IPS-15b (cell line): Measurements from ENCODE around the gene AKAP9.
"Not testable (repeated sequence)": the region's sequence is repeated elsewhere in the genome, so short reads cannot be mapped to it uniquely, and the experiment has no call there.

Source experiments
- H3K27me3 ChIP-seq: one replicate; pipeline ENCODE4 v1.6.1; 2013; ENCODE audit warnings: low read length; ENCODE audit not compliant: control insufficient read depth, insufficient read depth
- H3K36me3 ChIP-seq: one replicate; pipeline ENCODE4 v1.6.1; 2013; ENCODE audit warnings: low read length; ENCODE audit not compliant: control insufficient read depth, insufficient read depth
- H3K4me1 ChIP-seq: one replicate; pipeline ENCODE4 v1.6.1; 2013; ENCODE audit warnings: mild to moderate bottlenecking, low read length; ENCODE audit not compliant: control insufficient read depth, insufficient read depth
- H3K4me3 ChIP-seq: one replicate; pipeline ENCODE4 v1.5.1; 2013; ENCODE audit warnings: low read depth, low read length
- H3K9ac ChIP-seq: one replicate; pipeline ENCODE4 v1.6.1; 2013; ENCODE audit warnings: low read depth, mild to moderate bottlenecking, low read length
- H3K9me3 ChIP-seq: one replicate; pipeline ENCODE4 v1.6.1; 2013; ENCODE audit warnings: mild to moderate bottlenecking, low read length; ENCODE audit not compliant: control insufficient read depth, insufficient read depth

AKAP9 gene

GRCh38 chr7:91915401-91916050, 25.1 kb upstream of the AKAP9 start:
- Histone ChIP-seq H3K4me1 (no peaks in the 10 kb centered on the region), H3K4me3 (no peak overlapping the region), H3K9ac (no peak overlapping the region), H3K36me3 (no peaks in the 10 kb centered on the region), H3K9me3 (no peaks in the 10 kb centered on the region), H3K27me3 (no peaks in the 10 kb centered on the region)

GRCh38 chr7:91916051-91916440, 24.6 kb upstream of the AKAP9 start:
- Histone ChIP-seq H3K9ac (no peak overlapping the region), H3K27me3 (no peaks in the 10 kb centered on the region), H3K4me3 (no peak overlapping the region), H3K4me1 (no peaks in the 10 kb centered on the region), H3K36me3 (no peaks in the 10 kb centered on the region), H3K9me3 (no peaks in the 10 kb centered on the region)

GRCh38 chr7:91918356-91918755, 22.3 kb upstream of the AKAP9 start:
- Histone ChIP-seq H3K9ac (no peak overlapping the region), H3K36me3 (no peaks in the 10 kb centered on the region), H3K4me3 (no peak overlapping the region), H3K27me3 (no peaks in the 10 kb centered on the region), H3K9me3 (no peaks in the 10 kb centered on the region), H3K4me1 (no peaks in the 10 kb centered on the region)

- H3K9ac ChIP-seq = no peak overlapping the region
- H3K36me3 ChIP-seq = no peaks in the 10 kb centered on the region
- no peaks in the 10 kb centered on the region for H3K27me3 ChIP-seq
- peaks cover 2% of the 10 kb centered on the region for H3K9me3 ChIP-seq
- H3K4me3 ChIP-seq = no peak overlapping the region
- no peaks in the 10 kb centered on the region for H3K4me1 ChIP-seq
Measured at GRCh38 chr7:91922857-91923256, 17.8 kb upstream of the AKAP9 start.

- Histone ChIP-seq H3K4me3 (no peak overlapping the region), H3K9ac (no peak overlapping the region), H3K27me3 (peaks cover 2% of the 10 kb centered on the region), H3K36me3 (no peaks in the 10 kb centered on the region), H3K4me1 (no peaks in the 10 kb centered on the region), H3K9me3 (peaks cover 2% of the 10 kb centered on the region)
Measured at GRCh38 chr7:91927912-91928311, 12.8 kb upstream of the AKAP9 start.

GRCh38 chr7:91929463-91929862, 11.2 kb upstream of the AKAP9 start:
- peaks cover 2% of the 10 kb centered on the region for H3K27me3 ChIP-seq
- no peak overlapping the region for H3K4me3 ChIP-seq
- H3K4me1 ChIP-seq = no peaks in the 10 kb centered on the region
- no peak overlapping the region for H3K9ac ChIP-seq
- no peaks in the 10 kb centered on the region for H3K36me3 ChIP-seq
- H3K9me3 ChIP-seq = peaks cover 2% of the 10 kb centered on the region

GRCh38 chr7:91940171-91940570, 491 bp upstream of the AKAP9 start:
- H3K4me1 ChIP-seq = peaks cover 2% of the 10 kb centered on the region
- H3K36me3 ChIP-seq = no peaks in the 10 kb centered on the region
- peak overlapping the region; percentile 92 for H3K4me3 ChIP-seq
- H3K9me3 ChIP-seq = no peaks in the 10 kb centered on the region
- no peak overlapping the region for H3K9ac ChIP-seq
- peaks cover 32% of the 10 kb centered on the region for H3K27me3 ChIP-seq

GRCh38 chr7:91941450-91941849, 788 bp downstream of the AKAP9 start:
- H3K9me3 ChIP-seq = no peaks in the 10 kb centered on the region
- peak overlapping the region; percentile 92 for H3K4me3 ChIP-seq
- H3K36me3 ChIP-seq = no peaks in the 10 kb centered on the region
- H3K9ac ChIP-seq = peak overlapping the region; percentile 95
- peaks cover 2% of the 10 kb centered on the region for H3K4me1 ChIP-seq
- H3K27me3 ChIP-seq = peaks cover 30% of the 10 kb centered on the region

- no peak overlapping the region for H3K4me3 ChIP-seq
- no peaks in the 10 kb centered on the region for H3K36me3 ChIP-seq
- H3K9me3 ChIP-seq = no peaks in the 10 kb centered on the region
- H3K27me3 ChIP-seq = peaks cover 24% of the 10 kb centered on the region
- H3K4me1 ChIP-seq = peaks cover 2% of the 10 kb centered on the region
- no peak overlapping the region for H3K9ac ChIP-seq
Measured at GRCh38 chr7:91942312-91942711, 1.6 kb downstream of the AKAP9 start.

GRCh38 chr7:91944970-91945369, 4.3 kb downstream of the AKAP9 start:
- not testable (repeated sequence) for H3K4me3 ChIP-seq, H3K4me1 ChIP-seq, H3K9me3 ChIP-seq, H3K9ac ChIP-seq, H3K27me3 ChIP-seq, H3K36me3 ChIP-seq

GRCh38 chr7:91945476-91945875, 4.8 kb downstream of the AKAP9 start:
- no peaks in the 10 kb centered on the region for H3K9me3 ChIP-seq
- H3K9ac ChIP-seq = no peak overlapping the region
- no peaks in the 10 kb centered on the region for H3K36me3 ChIP-seq
- no peaks in the 10 kb centered on the region for H3K4me1 ChIP-seq
- H3K4me3 ChIP-seq = no peak overlapping the region
- H3K27me3 ChIP-seq = no peaks in the 10 kb centered on the region

- no peaks in the 10 kb centered on the region for H3K4me1 ChIP-seq
- no peaks in the 10 kb centered on the region for H3K27me3 ChIP-seq
- H3K9ac ChIP-seq = no peak overlapping the region
- H3K4me3 ChIP-seq = no peak overlapping the region
- no peaks in the 10 kb centered on the region for H3K9me3 ChIP-seq
- no peaks in the 10 kb centered on the region for H3K36me3 ChIP-seq
Measured at GRCh38 chr7:91946549-91946948, 5.9 kb downstream of the AKAP9 start.
